NCI-H1092 (cell line): ENCODE data around the gene BRD3OS.
A peak's percentile ranks its signal among the peaks of the same experiment; 100 is the strongest.
"Not testable (repeated sequence)": the region's sequence is repeated elsewhere in the genome, so short reads cannot be mapped to it uniquely, and the experiment has no call there.

Experiments used
- DNase-seq: peaks from one replicate; lab custom pipeline; 2025; lab: John Stamatoyannopoulos, UW

BRD3OS gene

GRCh38 chr9:133988771-133989170, 36.5 kb upstream of the BRD3OS start:
- DNase-seq, result not testable (repeated sequence)

- no peak for DNase-seq
These were observed 35.5 kb upstream of the BRD3OS start for GRCh38 chr9:133989625-133990365.

GRCh38 chr9:133990366-133991213, 34.7 kb upstream of the BRD3OS start:
- DNase-seq, result no peak

GRCh38 chr9:133991214-133991921, 33.9 kb upstream of the BRD3OS start:
- no peak for DNase-seq

GRCh38 chr9:133991964-133992779, 33.1 kb upstream of the BRD3OS start, which contains the start of gene VAV2:
VAV2 (minus strand) TSS chr9:133992324; CDS start chr9:133992278, 46 bp downstream.
- DNase-seq, result no peak

GRCh38 chr9:133992780-133993634, 32.3 kb upstream of the BRD3OS start:
- peak; percentile 53 for DNase-seq

- DNase-seq, result no peak
These were observed 31.5 kb upstream of the BRD3OS start for GRCh38 chr9:133993635-133994253.

GRCh38 chr9:133994353-133995011, 30.8 kb upstream of the BRD3OS start:
- DNase-seq, result peak; percentile 36

GRCh38 chr9:133995012-133995896, 30.0 kb upstream of the BRD3OS start:
- DNase-seq, result no peak

- DNase-seq, result no peak
These were observed 28.5 kb upstream of the BRD3OS start for GRCh38 chr9:133996531-133997520.

GRCh38 chr9:133997584-133997983, 27.7 kb upstream of the BRD3OS start:
- no peak for DNase-seq

GRCh38 chr9:133998915-133999595, 26.2 kb upstream of the BRD3OS start:
- no peak for DNase-seq

- no peak for DNase-seq
These were observed 25.4 kb upstream of the BRD3OS start for GRCh38 chr9:133999851-134000265.

- no peak for DNase-seq
These were observed 22.5 kb upstream of the BRD3OS start for GRCh38 chr9:134002796-134003195.

- no peak for DNase-seq
These were observed 22.0 kb upstream of the BRD3OS start for GRCh38 chr9:134003237-134003636.

- DNase-seq, result no peak
These were observed 21.0 kb upstream of the BRD3OS start for GRCh38 chr9:134004131-134004873.
